ENCODE data around the gene UFC1.

Gene UFC1

DNA sequence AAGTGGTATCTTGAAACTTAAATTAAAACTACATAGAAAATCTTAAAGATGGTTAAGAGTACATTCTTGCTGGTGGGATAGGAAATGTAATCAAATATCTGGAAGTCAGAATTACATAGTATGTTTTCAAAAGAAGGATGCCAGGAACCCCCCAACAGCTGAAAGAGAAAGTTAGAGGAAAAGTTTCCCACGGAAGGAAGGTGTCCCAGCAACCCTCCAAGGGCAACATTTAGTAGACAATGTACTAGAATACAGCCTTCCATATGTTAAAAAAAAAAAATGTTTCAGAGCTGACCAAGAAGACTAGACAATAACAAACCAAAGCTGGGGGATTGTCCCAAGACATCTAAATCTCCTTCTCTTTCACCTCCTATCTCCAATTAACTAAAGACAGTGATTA, 23.5 kb upstream of the UFC1 start:
- H3K27ac ChIP-seq (ENCODE audit: low read depth, low read length) = no peak overlapping the region
- 0 out of 2 replicates have a peak overlapping the region, but pooled peaks have one; percentile 78 for H3K4me2 ChIP-seq (ENCODE audit: low read length)
- H3K79me2 ChIP-seq (ENCODE audit: control insufficient read depth, low read length) = peaks cover 63% of the 10 kb centered on the region
- peaks cover 23% of the 10 kb centered on the region for H3K4me1 ChIP-seq (ENCODE audit: control insufficient read depth, low read length)
- TF ChIP-seq, protein P1, sequence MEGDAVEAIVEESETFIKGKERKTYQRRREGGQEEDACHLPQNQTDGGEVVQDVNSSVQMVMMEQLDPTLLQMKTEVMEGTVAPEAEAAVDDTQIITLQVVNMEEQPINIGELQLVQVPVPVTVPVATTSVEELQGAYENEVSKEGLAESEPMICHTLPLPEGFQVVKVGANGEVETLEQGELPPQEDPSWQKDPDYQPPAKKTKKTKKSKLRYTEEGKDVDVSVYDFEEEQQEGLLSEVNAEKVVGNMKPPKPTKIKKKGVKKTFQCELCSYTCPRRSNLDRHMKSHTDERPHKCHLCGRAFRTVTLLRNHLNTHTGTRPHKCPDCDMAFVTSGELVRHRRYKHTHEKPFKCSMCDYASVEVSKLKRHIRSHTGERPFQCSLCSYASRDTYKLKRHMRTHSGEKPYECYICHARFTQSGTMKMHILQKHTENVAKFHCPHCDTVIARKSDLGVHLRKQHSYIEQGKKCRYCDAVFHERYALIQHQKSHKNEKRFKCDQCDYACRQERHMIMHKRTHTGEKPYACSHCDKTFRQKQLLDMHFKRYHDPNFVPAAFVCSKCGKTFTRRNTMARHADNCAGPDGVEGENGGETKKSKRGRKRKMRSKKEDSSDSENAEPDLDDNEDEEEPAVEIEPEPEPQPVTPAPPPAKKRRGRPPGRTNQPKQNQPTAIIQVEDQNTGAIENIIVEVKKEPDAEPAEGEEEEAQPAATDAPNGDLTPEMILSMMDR (IDR thresholded peaks at IDR 0.05; ENCODE audit: low read depth, low read length, poor library complexity, severe bottlenecking) = no peak
- no peak for TF ChIP-seq EZH2phosphoT487 (IDR thresholded peaks at IDR 0.05; ENCODE audit: borderline replicate concordance, low read length)
- H3K36me3 ChIP-seq (ENCODE audit: control insufficient read depth, low read length) = peaks cover 53% of the 10 kb centered on the region
- H3K9me3 ChIP-seq (ENCODE audit: control insufficient read depth, insufficient read depth, low read length) = no peaks in the 10 kb centered on the region
- H4K20me1 ChIP-seq (ENCODE audit: control insufficient read depth, insufficient read depth, low read depth, low read length) = no peaks in the 10 kb centered on the region
- no peaks in the 10 kb centered on the region; the same call in 1 of the 2 replicates for H3F3A ChIP-seq (ENCODE audit: control insufficient read depth, insufficient read depth)
- H3K4me3 ChIP-seq (ENCODE audit: low read length) = no peak overlapping the region
- H3K27me3 ChIP-seq (ENCODE audit: control insufficient read depth, low read length) = no peaks in the 10 kb centered on the region
- no peaks in the 10 kb centered on the region for H3K9me2 ChIP-seq (replicated peaks; ENCODE audit: control insufficient read depth, low read length)

DNA sequence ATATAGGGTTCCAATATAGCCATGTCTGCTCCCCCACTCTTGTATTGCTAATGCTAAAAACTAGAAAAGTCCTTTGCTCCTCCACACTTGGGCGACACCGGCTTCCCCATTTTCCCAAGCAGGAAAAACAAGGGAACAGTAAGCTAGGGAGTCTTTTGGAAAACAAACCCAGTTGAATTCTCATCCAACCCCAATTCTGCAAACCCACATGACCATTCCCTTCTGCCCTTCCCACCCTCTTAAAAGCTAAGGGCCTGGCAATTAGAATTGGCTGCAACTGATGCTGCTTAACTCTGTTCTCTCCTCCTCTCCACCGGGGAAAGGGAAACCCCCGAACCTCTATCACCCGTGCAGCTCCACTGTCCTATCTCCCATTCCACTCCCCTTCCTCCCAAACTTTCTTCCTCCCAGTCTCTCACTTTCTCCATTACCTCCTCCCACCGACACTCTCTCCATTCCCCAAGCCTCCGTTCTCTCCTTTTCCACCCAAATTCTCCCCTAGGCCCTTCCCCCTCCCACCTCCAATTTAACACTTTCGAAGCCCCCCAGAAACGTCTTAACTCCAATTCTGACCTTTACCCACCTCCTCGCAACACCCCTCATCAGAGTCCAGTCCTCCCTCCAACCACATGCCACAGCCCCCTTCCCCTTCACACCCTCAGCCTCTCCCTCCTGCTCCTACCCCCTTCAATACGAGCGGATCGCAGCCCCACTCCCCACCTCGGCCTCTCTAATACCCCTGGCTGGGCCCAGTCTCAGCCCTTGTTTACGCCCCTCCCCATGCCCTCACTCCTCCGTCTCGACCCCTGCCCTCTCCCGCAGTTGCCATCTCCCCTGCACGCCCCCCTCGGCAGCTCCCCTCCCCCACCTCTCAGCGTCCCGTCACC, 22.0 kb upstream of the UFC1 start:
- peaks cover 23% of the 10 kb centered on the region for H3K4me1 ChIP-seq (ENCODE audit: control insufficient read depth, low read length)
- no peak for TF ChIP-seq EZH2phosphoT487 (IDR thresholded peaks at IDR 0.05; ENCODE audit: borderline replicate concordance, low read length)
- TF ChIP-seq, protein P1 (IDR thresholded peaks at IDR 0.05; ENCODE audit: low read depth, low read length, poor library complexity, severe bottlenecking) = no peak
- H3K9me3 ChIP-seq (ENCODE audit: control insufficient read depth, insufficient read depth, low read length) = no peaks in the 10 kb centered on the region
- H3K79me2 ChIP-seq (ENCODE audit: control insufficient read depth, low read length) = peaks cover 56% of the 10 kb centered on the region
- no peaks in the 10 kb centered on the region for H3K27me3 ChIP-seq (ENCODE audit: control insufficient read depth, low read length)
- no peaks in the 10 kb centered on the region for H3K9me2 ChIP-seq (replicated peaks; ENCODE audit: control insufficient read depth, low read length)
- peaks cover 45% of the 10 kb centered on the region for H3K36me3 ChIP-seq (ENCODE audit: control insufficient read depth, low read length)
- H3K4me2 ChIP-seq (ENCODE audit: low read length) = peak overlapping the region; percentile 78
- H4K20me1 ChIP-seq (ENCODE audit: control insufficient read depth, insufficient read depth, low read depth, low read length) = no peaks in the 10 kb centered on the region
- peak overlapping the region; percentile 85 for H3K4me3 ChIP-seq (ENCODE audit: low read length)
- H3K27ac ChIP-seq (ENCODE audit: low read depth, low read length) = peak overlapping the region; percentile 50
- no peaks in the 10 kb centered on the region; the same call in 1 of the 2 replicates for H3F3A ChIP-seq (ENCODE audit: control insufficient read depth, insufficient read depth)

DNA sequence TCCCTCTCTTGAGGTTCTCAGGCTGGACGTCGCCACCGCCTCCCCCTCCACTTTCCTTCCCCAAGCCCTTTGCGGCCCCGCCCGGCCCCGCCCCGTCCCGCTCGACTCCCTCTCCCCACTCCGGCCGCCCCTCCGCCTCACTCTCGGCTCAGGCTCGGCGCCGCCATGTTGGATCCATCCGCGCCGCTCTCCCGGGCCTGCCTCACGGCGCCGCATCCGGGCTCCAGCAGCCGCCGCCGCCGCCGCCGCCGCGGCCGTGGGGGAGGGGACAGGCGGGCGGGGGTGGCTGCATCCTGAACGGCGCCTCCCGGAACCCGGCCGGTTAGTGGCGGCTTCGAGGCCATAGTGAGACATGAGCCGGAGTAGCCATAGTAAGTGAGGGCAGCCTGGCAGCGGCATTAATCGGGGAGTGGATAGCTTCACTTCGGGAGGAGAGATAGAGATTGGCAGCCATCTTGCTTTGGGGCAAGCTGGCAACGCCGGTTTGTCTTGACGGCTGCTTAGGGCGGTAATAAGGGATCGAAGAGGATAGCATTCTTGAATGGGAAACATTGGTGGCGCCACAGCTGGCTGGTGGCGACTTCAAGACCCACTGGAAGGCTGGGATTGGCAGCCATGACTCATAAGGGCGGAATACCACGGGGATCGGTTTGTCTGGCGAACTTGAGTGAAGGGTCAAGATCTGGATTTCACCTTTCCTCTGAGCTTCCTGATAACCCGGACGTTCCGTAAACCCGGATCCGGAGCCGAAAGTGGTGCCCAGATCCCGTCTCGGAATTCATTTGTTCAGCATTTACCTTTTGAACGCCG, 21.2 kb upstream of the UFC1 start, which contains the start of gene DEDD:
DEDD (minus strand) TSS at position 258 of the 810 bp plus-strand sequence. CDS start 8,205 bp downstream, outside the sequence.
- Histone ChIP-seq H3K27ac (ENCODE audit: low read depth, low read length) (peak within 1 kb of the TSS; percentile 50), H3K4me1 (ENCODE audit: control insufficient read depth, low read length) (peaks cover 23% of the 10 kb centered on the region), H3K4me2 (ENCODE audit: low read length) (peak within 1 kb of the TSS; percentile 78), H3K79me2 (ENCODE audit: control insufficient read depth, low read length) (peaks cover 52% of the 10 kb centered on the region), H3K9me3 (ENCODE audit: control insufficient read depth, insufficient read depth, low read length) (no peaks in the 10 kb centered on the region), H3K4me3 (ENCODE audit: low read length) (peak within 1 kb of the TSS; percentile 85), H3F3A (ENCODE audit: control insufficient read depth, insufficient read depth) (peaks cover 2% of the 10 kb centered on the region; the same call in 1 of the 2 replicates), H3K36me3 (ENCODE audit: control insufficient read depth, low read length) (peaks cover 36% of the 10 kb centered on the region), H3K9me2 (replicated peaks; ENCODE audit: control insufficient read depth, low read length) (no peaks in the 10 kb centered on the region), H4K20me1 (ENCODE audit: control insufficient read depth, insufficient read depth, low read depth, low read length) (no peaks in the 10 kb centered on the region), H3K27me3 (ENCODE audit: control insufficient read depth, low read length) (no peaks in the 10 kb centered on the region)
- TF ChIP-seq, protein P1 (IDR thresholded peaks at IDR 0.05; ENCODE audit: low read depth, low read length, poor library complexity, severe bottlenecking) = peak; percentile 31
- no peak for TF ChIP-seq EZH2phosphoT487 (IDR thresholded peaks at IDR 0.05; ENCODE audit: borderline replicate concordance, low read length)

Measured in DOHH2 (cell line).